Spleen (tissue), 11 donors: ENCODE measurements around the gene VCL. TPM values are rescaled to one million over a fixed set of nuclear protein-coding genes. Genes with fewer than 3 reads are reported as not detected.
"Not testable (repeated sequence)": the region's sequence is repeated elsewhere in the genome, so short reads cannot be mapped to it uniquely, and the experiment has no call there.

Experiments used
- DNase-seq: peaks from one replicate; pipeline ENCODE4 v3.0.0-alpha.2; 2020
- H3K27ac ChIP-seq, 8 donors: fragments of 200-600 bp; sonication (generic) in 7 of 8; 1 replicate in 4 of 8; 2 replicates in 4 of 8; pipeline versions ENCODE4 v1.5.0 to v1.8.0; 2016 to 2021; ENCODE audit warnings: inconsistent platforms in 4 of 8, mild to moderate bottlenecking in 4 of 8, moderate library complexity in 1 of 8
- H3K27me3 ChIP-seq, 7 donors: fragments of 200-600 bp; sonication (generic) in 6 of 7; replicated peaks in 1 of 7; 1 replicate in 4 of 7; 2 replicates in 3 of 7; pipeline versions ENCODE4 v1.5.0 to v1.8.0; 2016 to 2021; ENCODE audit warnings: inconsistent platforms in 3 of 7, mild to moderate bottlenecking in 1 of 7
- H3K36me3 ChIP-seq, 6 donors: fragments of 200-600 bp; sonication (generic) in 5 of 6; 1 replicate in 4 of 6; 2 replicates in 2 of 6; pipeline versions ENCODE4 v1.5.0 to v1.8.0; 2016 to 2021; ENCODE audit warnings: inconsistent platforms in 2 of 6
- H3K4me1 ChIP-seq, 6 donors: fragments of 200-600 bp; sonication (generic) in 5 of 6; 1 replicate in 3 of 6; 2 replicates in 3 of 6; pipeline versions ENCODE4 v1.5.0 to v1.8.0; 2016 to 2021; ENCODE audit warnings: inconsistent platforms in 3 of 6
- H3K4me3 ChIP-seq, 8 donors: fragments of 200-600 bp; sonication (generic) in 7 of 8; 1 replicate in 4 of 8; 2 replicates in 4 of 8; pipeline versions ENCODE4 v1.5.0 to v1.8.0; 2016 to 2021; ENCODE audit warnings: inconsistent platforms in 4 of 8, mild to moderate bottlenecking in 4 of 8, moderate library complexity in 2 of 8
- H3K9me3 ChIP-seq, 8 donors: fragments of 200-600 bp; sonication (generic) in 7 of 8; 1 replicate in 4 of 8; 2 replicates in 4 of 8; pipeline versions ENCODE4 v1.5.0 to v1.8.0; 2016 to 2021; ENCODE audit warnings: inconsistent platforms in 4 of 8
- POLR2A ChIP-seq, 3 donors: fragments of 450-650 bp; IDR thresholded peaks; one replicate each; pipeline ENCODE4 v1.5.1; 2017; ENCODE audit warnings: antibody characterized with exemption in 3 of 3, mild to moderate bottlenecking in 1 of 3
- POLR2AphosphoS5 ChIP-seq, 3 donors: sonication (generic); formaldehyde crosslinking; IDR thresholded peaks; one replicate each; pipeline ENCODE4 v1.5.1; 2017; ENCODE audit warnings: antibody characterized with exemption in 3 of 3
- WGBS, 5 donors: extraction: QIAGEN DNeasy Blood & Tissue Kit in 3 of 5; methylation state at CpG; one replicate each; pipeline versions ENCODE4 v1.1.5 to v1.1.7; 2013 to 2018; 5-methylcytosine and 5-hydroxymethylcytosine counted together
- intact Hi-C: fragments of 100-400 bp; cut with DNase I; formaldehyde crosslinking; loops from one replicate; pipeline ENCODE4 v1.15.0; 2023; ENCODE audit warnings: low total_unique reads
- polyA plus RNA-seq, 3 donors: library from polyadenylated mRNA; stranded (reverse); fragments of 200-250 nt; gene quantifications; one replicate each; pipeline ENCODE4 v1.2.1, GENCODE V29; 2013
- total RNA-seq, 7 donors: library from RNA; depleted of rRNA in 3 of 7; stranded (reverse); fragments of >200 nt in 3 of 7; fragmentation: NEBNext Ultra II Directional in 4 of 7; extraction: Animal tissue kit (Norgen Biotek cat#: 25700) in 4 of 7; gene quantifications; one replicate each; pipeline versions ENCODE4 v1.1.0 to v1.2.1, GENCODE V29; 2016 to 2021
- TF ChIP-seq, protein P1 (sequence below), 11 experiments: fragments of 200-600 bp in 7 of 11; fragments of 450-650 bp in 4 of 11; sonication (generic) in 4 of 11; IDR thresholded peaks in 8 of 11; conservative IDR thresholded peaks in 3 of 11; 1 replicate in 7 of 11; 2 replicates in 4 of 11; pipeline versions ENCODE4 v1.4.0 to v1.8.0; 2016 to 2021; ENCODE audit warnings: antibody characterized with exemption in 11 of 11, inconsistent platforms in 4 of 11, mild to moderate bottlenecking in 1 of 11
- donor health status: healthy with polysubstance abuse.
- donor health status: DM: no; HTN: no; CAD: no; lungs with moderate emphysema.
- donor health status: DM: no; HTN: no; CAD: no.
- donor health status: Bipolar disorder and iron deficiency.
- donor health status: healthy.
- donor health status: DM: no; HTN: no; CAD: no.
- donor health status: DM: yes; HTN: yes; CAD: no.

The VCL gene
- total and polyA plus RNA-seq, 10 donors, result 8.8 to 214 (median 77.6) TPM

DNA sequence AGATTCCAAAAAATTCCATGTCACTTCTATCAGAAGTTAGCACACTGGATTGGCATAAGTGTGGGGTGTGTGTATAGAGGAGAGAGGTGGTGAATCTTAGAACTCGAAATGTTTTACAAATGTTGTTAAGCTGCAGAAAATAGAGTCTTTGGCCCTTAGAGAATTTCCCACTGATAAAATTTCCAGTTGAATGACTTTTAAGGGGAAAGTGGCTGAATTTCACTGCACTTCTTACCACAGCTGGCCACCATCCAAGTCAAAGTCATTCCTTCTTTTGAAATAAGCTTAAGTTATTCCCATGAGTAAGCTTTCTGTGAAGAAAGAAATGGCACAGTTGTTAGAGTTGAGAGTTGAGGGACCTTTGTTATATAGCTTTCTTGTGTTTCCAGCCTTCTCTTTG, 13.9 kb downstream of the VCL start:
- Histone ChIP-seq H3K27ac (peak overlapping the region in 6 of 8 donors; percentile 10 to 53 (median 46)), H3K27me3 (no peaks in the 10 kb centered on the region), H3K4me3 (no peak overlapping the region), H3K36me3 (peaks cover 0 to 16% (median 0%) of the 10 kb centered on the region in 6 donors), H3K9me3 (no peaks in the 10 kb centered on the region), H3K4me1 (peaks cover 14 to 93% (median 64%) of the 10 kb centered on the region in 6 donors)
- no peak for TF ChIP-seq POLR2A (IDR thresholded peaks at IDR 0.05)
- DNase-seq, result no peak
- intact Hi-C loops, result no loop called here
- WGBS, 5 donors, result 40 to 70% (median 53%) methylated on average over 1 of the region's 1 CpG

DNA sequence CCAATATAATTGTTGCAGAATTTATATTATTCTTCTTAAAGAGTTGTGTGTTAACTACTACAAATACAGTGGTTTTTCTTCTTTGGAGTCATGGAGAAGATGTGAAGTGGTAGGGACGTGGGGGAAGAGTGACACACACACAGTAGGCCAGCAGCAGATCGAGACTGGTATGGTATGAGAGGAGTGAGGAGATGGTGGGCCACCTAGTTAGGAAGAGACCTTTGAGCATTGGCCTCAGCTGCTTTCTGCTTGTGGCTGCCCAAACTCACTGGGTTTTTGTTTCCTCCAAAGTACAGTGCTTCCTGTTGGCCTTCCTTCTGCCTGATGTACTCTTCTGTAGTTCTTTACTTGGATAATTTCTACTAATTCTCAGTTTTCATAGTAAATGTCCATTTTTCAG, 14.6 kb downstream of the VCL start:
- Histone ChIP-seq H3K4me1 (peaks cover 14 to 86% (median 63%) of the 10 kb centered on the region in 6 donors), H3K36me3 (peaks cover 0 to 9% (median 0%) of the 10 kb centered on the region in 6 donors), H3K27ac (peak overlapping the region in 6 of 8 donors; percentile 10 to 53 (median 46)), H3K4me3 (no peak overlapping the region), H3K27me3 (no peaks in the 10 kb centered on the region), H3K9me3 (no peaks in the 10 kb centered on the region)
- 35 to 60% (median 45%) methylated on average over 2 of the region's 2 CpGs for WGBS, 5 donors
- DNase-seq, result no peak
- intact Hi-C loops, result no loop called here
- TF ChIP-seq, protein P1, sequence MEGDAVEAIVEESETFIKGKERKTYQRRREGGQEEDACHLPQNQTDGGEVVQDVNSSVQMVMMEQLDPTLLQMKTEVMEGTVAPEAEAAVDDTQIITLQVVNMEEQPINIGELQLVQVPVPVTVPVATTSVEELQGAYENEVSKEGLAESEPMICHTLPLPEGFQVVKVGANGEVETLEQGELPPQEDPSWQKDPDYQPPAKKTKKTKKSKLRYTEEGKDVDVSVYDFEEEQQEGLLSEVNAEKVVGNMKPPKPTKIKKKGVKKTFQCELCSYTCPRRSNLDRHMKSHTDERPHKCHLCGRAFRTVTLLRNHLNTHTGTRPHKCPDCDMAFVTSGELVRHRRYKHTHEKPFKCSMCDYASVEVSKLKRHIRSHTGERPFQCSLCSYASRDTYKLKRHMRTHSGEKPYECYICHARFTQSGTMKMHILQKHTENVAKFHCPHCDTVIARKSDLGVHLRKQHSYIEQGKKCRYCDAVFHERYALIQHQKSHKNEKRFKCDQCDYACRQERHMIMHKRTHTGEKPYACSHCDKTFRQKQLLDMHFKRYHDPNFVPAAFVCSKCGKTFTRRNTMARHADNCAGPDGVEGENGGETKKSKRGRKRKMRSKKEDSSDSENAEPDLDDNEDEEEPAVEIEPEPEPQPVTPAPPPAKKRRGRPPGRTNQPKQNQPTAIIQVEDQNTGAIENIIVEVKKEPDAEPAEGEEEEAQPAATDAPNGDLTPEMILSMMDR (IDR thresholded peaks at IDR 0.05 in 8 of 11, conservative IDR thresholded peaks at IDR 0.05 in 3 of 11), result no peak
- TF ChIP-seq POLR2AphosphoS5 (IDR thresholded peaks at IDR 0.05) (no peak), POLR2A (IDR thresholded peaks at IDR 0.05) (no peak)

DNA sequence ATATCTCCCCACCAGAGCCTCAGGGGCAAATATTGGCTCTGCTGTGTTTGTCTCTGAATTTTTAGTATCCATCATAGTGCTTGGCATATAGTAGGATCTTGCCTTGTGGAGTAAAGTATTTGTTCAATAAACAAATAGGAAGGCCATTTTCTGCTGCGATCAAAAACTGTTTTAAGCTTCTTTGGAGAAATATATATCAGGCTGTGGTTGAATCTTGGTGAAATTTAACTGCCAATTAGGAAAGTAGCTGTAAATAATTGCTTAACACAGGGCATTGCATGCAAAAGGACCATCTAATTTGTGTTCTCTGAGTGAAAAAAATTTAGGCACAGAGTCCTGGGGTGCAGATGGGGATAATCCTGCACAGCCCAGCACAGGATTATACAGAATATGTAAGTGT, 15.1 kb downstream of the VCL start:
- intact Hi-C loops, result no loop called here
- Histone ChIP-seq H3K4me3 (no peak overlapping the region), H3K27ac (peak overlapping the region in 3 of 8 donors; percentile 45 to 53 (median 47)), H3K4me1 (peaks cover 14 to 80% (median 61%) of the 10 kb centered on the region in 6 donors), H3K27me3 (no peaks in the 10 kb centered on the region), H3K9me3 (no peaks in the 10 kb centered on the region), H3K36me3 (peaks cover 0 to 5% (median 0%) of the 10 kb centered on the region in 6 donors)
- no peak for TF ChIP-seq POLR2A (IDR thresholded peaks at IDR 0.05)
- 58 to 96% (median 79%) methylated on average over 1 of the region's 1 CpG for WGBS, 5 donors
- DNase-seq, result no peak

DNA sequence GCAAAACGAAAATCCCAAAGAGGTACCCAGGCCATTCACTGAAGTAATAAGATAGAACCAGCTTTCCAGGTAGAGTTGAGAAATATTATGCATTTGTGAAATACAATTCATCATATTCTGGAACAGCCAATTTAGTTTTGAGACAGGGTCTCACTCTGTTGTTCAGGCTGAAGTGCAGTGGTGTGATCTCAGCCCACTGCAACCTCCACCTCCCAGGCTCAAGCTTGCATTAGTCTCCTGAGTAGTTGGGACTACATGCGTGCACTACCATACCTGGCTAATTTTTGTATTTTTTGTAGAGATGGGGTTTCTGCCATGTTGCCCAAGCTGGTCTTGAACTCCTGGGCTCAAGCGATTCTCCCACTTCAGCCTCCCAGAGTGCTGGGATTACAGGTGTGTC, 16.7 kb downstream of the VCL start:
- 78 to 97% (median 86%) methylated on average over 3 of the region's 3 CpGs for WGBS, 5 donors

DNA sequence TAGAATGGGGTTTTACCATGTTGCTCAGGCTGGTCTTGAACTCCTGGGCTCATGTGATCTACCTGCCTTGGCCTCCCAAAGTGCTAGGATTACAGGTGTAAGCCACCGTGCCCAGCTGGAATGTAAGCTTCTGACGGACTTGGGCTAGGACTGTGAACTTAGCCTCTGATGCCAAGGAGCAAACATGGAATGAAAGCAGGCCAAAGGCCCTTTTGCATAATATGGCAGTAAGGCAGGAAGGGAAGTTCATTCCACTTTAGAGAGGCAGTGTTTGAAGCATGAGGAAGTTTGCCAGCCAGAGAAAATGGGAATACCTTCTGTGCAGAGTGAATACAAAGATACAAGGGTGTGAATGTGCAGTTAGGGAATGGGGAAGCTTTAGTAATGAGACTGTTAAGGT, 20.3 kb downstream of the VCL start:
- intact Hi-C loops, result no loop called here
- H3K36me3 ChIP-seq, result peaks cover 0 to 8% (median 0%) of the 10 kb centered on the region in 6 donors
- no peak overlapping the region for H3K27ac ChIP-seq
- H3K4me1 ChIP-seq, result peaks cover 0 to 58% (median 26%) of the 10 kb centered on the region in 6 donors
- no peak for TF ChIP-seq POLR2A (IDR thresholded peaks at IDR 0.05)
- TF ChIP-seq, protein P1 (IDR thresholded peaks at IDR 0.05 in 8 of 11, conservative IDR thresholded peaks at IDR 0.05 in 3 of 11), result no peak
- no peak for TF ChIP-seq POLR2AphosphoS5 (IDR thresholded peaks at IDR 0.05)
- WGBS, 5 donors, result 79 to 96% (median 84%) methylated on average over 2 of the region's 2 CpGs
- no peaks in the 10 kb centered on the region for H3K9me3 ChIP-seq
- H3K4me3 ChIP-seq, result no peak overlapping the region
- H3K27me3 ChIP-seq, result no peaks in the 10 kb centered on the region
- DNase-seq, result no peak

More for the DNA sequence above, 16.7 kb downstream of the VCL start:
- H3K27ac ChIP-seq, intact Hi-C loops, H3K9me3 ChIP-seq, H3K36me3 ChIP-seq, DNase-seq, H3K27me3 ChIP-seq, H3K4me3 ChIP-seq: not testable (repeated sequence)
- H3K4me1 ChIP-seq, result peaks cover 7 to 74% (median 54%) of the 10 kb centered on the region in 6 donors
